Kidney capillary endothelial cell (primary cell): ENCODE data around the gene CAT.
"Not testable (repeated sequence)": the region's sequence is repeated elsewhere in the genome, so short reads cannot be mapped to it uniquely, and the experiment has no call there.

Experiments
- DNase-seq: peaks from one replicate; pipeline ENCODE4 v3.0.0-alpha.2; 2018; ENCODE audit warnings: low spot score

Gene CAT

GRCh38 chr11:34438529-34439507 lies at the start of gene CAT:
CAT (plus strand) TSS chr11:34438934; CDS start chr11:34439014, 80 bp downstream.
- peak; percentile 97 for DNase-seq

- no peak for DNase-seq
These were observed 43.9 kb upstream of the CAT start for GRCh38 chr11:34394771-34395300.

GRCh38 chr11:34395916-34396550 lies 42.7 kb upstream of the CAT start:
- peak; percentile 62 for DNase-seq

GRCh38 chr11:34397120-34397519 lies 41.6 kb upstream of the CAT start:
- DNase-seq = no peak

- DNase-seq = no peak
These were observed 40.9 kb upstream of the CAT start for GRCh38 chr11:34397811-34398210.

- DNase-seq = no peak
These were observed 35.3 kb upstream of the CAT start for GRCh38 chr11:34403431-34403830.

GRCh38 chr11:34404280-34404679 lies 34.5 kb upstream of the CAT start:
- no peak for DNase-seq

- DNase-seq = no peak
These were observed 33.5 kb upstream of the CAT start for GRCh38 chr11:34405079-34405858.

GRCh38 chr11:34406413-34406812 lies 32.3 kb upstream of the CAT start:
- DNase-seq = no peak

- no peak for DNase-seq
These were observed 31.5 kb upstream of the CAT start for GRCh38 chr11:34407121-34407813.

GRCh38 chr11:34408580-34409172 lies 30.1 kb upstream of the CAT start:
- no peak for DNase-seq

- DNase-seq = no peak
These were observed 27.6 kb upstream of the CAT start for GRCh38 chr11:34411111-34411510.

- DNase-seq = no peak
These were observed 26.9 kb upstream of the CAT start for GRCh38 chr11:34411791-34412190.

- DNase-seq = no peak
These were observed 25.5 kb upstream of the CAT start for GRCh38 chr11:34413263-34413662.

GRCh38 chr11:34415538-34415937 lies 23.2 kb upstream of the CAT start:
- no peak for DNase-seq

- DNase-seq = no peak
These were observed 22.6 kb upstream of the CAT start for GRCh38 chr11:34416088-34416487.

- DNase-seq = no peak
These were observed 22.0 kb upstream of the CAT start for GRCh38 chr11:34416766-34417165.

GRCh38 chr11:34417202-34417601 lies 21.5 kb upstream of the CAT start:
- no peak for DNase-seq

- no peak for DNase-seq
These were observed 19.6 kb upstream of the CAT start for GRCh38 chr11:34419158-34419557.

GRCh38 chr11:34423300-34423699 lies 15.4 kb upstream of the CAT start:
- DNase-seq = no peak

- DNase-seq = not testable (repeated sequence)
These were observed 13.9 kb upstream of the CAT start for GRCh38 chr11:34424826-34425225.
